Fibroblast of lung (primary cell): ENCODE results near the gene ZMAT5.

Source experiments
- CTCF ChIP-seq, 2 donors: IDR thresholded peaks in 1 of 2; conservative IDR thresholded peaks in 1 of 2; 1 replicate in 1 of 2; 2 replicates in 1 of 2; pipeline ENCODE4 v1.5.1; 2011 to 2012; ENCODE audit warnings: low read length in 2 of 2, control low read depth in 1 of 2, inconsistent platforms in 1 of 2, low read depth in 1 of 2, mild to moderate bottlenecking in 1 of 2
- EZH2 ChIP-seq: IDR thresholded peaks from 2 replicates; pipeline ENCODE4 v1.5.1; 2012; ENCODE audit warnings: low read length, control low read depth, mild to moderate bottlenecking; ENCODE audit errors: missing control alignments

GRCh38 chr22:29684244-29684643, 82.6 kb downstream of the ZMAT5 start:
- TF ChIP-seq CTCF (conservative IDR thresholded peaks at IDR 0.05 in 1 of 2, IDR thresholded peaks at IDR 0.05 in 1 of 2; ENCODE audit: low read depth in 1 of 2, low read length in 2 of 2) (no peak), EZH2 (no peak)
